ENCODE data around the gene FAM181A. TPM values are rescaled to one million over a fixed set of nuclear protein-coding genes. Genes with fewer than 3 reads are reported as not detected.

The FAM181A gene
- total RNA-seq, 4 donors from 2014 or later = not detected

- no peak for ATAC-seq
- 16 to 20% methylated on average over 8 to 9 of the region's 9 CpGs for WGBS, 2 donors (ENCODE audit: low coverage in 1 of 2)
Observed at GRCh38 chr14:93975791-93976476, 48.8 kb downstream of the FAM181A start.

GRCh38 chr14:93976477-93977057, 49.4 kb downstream of the FAM181A start, which contains the start of gene ASB2:
Gene ASB2, minus strand, starts transcription at chr14:93976570. Its CDS starts 12,031 bp downstream, at chr14:93964539.
- Histone ChIP-seq H3K27ac (peak within 1 kb of the TSS; percentile 87 to 99 (median 92)), H3K4me1 (peaks cover 9 to 83% (median 9%) of the 10 kb centered on the region in 3 donors), H3K9me3 (no peaks in the 10 kb centered on the region), H3K36me3 (no peaks in the 10 kb centered on the region), H3K27me3 (no peaks in the 10 kb centered on the region), H3K4me3 (peak within 1 kb of the TSS; percentile 47 to 69)
- TF ChIP-seq CTCF (IDR thresholded peaks at IDR 0.05) (no peak), POLR2AphosphoS5 (IDR thresholded peaks at IDR 0.05) (peak; percentile 97), EP300 (IDR thresholded peaks at IDR 0.05) (no peak), POLR2A (IDR thresholded peaks at IDR 0.05) (peak; percentile 68 to 76)
- WGBS, 2 donors (ENCODE audit: low coverage in 1 of 2) = 2 to 18% methylated on average over 5 to 7 of the region's 12 CpGs
- peak; percentile 74 for ATAC-seq

More at GRCh38 chr14:93975791-93976476, 48.8 kb downstream of the FAM181A start:
- Histone ChIP-seq H3K4me1 (peaks cover 3 to 83% (median 9%) of the 10 kb centered on the region in 3 donors), H3K27ac (peak overlapping the region; percentile 87 to 99 (median 92)), H3K4me3 (peak overlapping the region; percentile 47 to 69), H3K36me3 (no peaks in the 10 kb centered on the region), H3K9me3 (no peaks in the 10 kb centered on the region), H3K27me3 (no peaks in the 10 kb centered on the region)
- TF ChIP-seq EP300 (IDR thresholded peaks at IDR 0.05) (no peak), POLR2AphosphoS5 (IDR thresholded peaks at IDR 0.05) (no peak), POLR2A (IDR thresholded peaks at IDR 0.05) (no peak), CTCF (IDR thresholded peaks at IDR 0.05) (peak in 1 of 4 experiments; percentile 44)

- H3K27me3 ChIP-seq = no peaks in the 10 kb centered on the region
- H3K36me3 ChIP-seq = no peaks in the 10 kb centered on the region
- no peak for ATAC-seq
- H3K9me3 ChIP-seq = no peaks in the 10 kb centered on the region
- WGBS, 2 donors (ENCODE audit: low coverage in 1 of 2) = 44 to 63% methylated on average over 4 of the region's 5 CpGs
- TF ChIP-seq CTCF (IDR thresholded peaks at IDR 0.05) (no peak), EP300 (IDR thresholded peaks at IDR 0.05) (no peak), POLR2A (IDR thresholded peaks at IDR 0.05) (no peak), POLR2AphosphoS5 (IDR thresholded peaks at IDR 0.05) (no peak)
- H3K4me3 ChIP-seq = peak overlapping the region in 1 of 2 donors; percentile 47
- H3K4me1 ChIP-seq = peaks cover 9 to 84% (median 9%) of the 10 kb centered on the region in 3 donors
- peak overlapping the region; percentile 87 to 99 (median 92) for H3K27ac ChIP-seq
Observed at GRCh38 chr14:93977171-93977570, 50.0 kb downstream of the FAM181A start.

GRCh38 chr14:93977790-93978581, 50.8 kb downstream of the FAM181A start:
- no peaks in the 10 kb centered on the region for H3K27me3 ChIP-seq
- WGBS, 2 donors (ENCODE audit: low coverage in 1 of 2) = 53 to 85% methylated on average over 5 to 7 of the region's 11 CpGs

GRCh38 chr14:93978735-93979134, 51.6 kb downstream of the FAM181A start:
- no peak for TF ChIP-seq CTCF (IDR thresholded peaks at IDR 0.05)
- TF ChIP-seq EP300 (IDR thresholded peaks at IDR 0.05) = no peak
- no peak for TF ChIP-seq POLR2A (IDR thresholded peaks at IDR 0.05)
- no peak for ATAC-seq
- Histone ChIP-seq H3K27ac (peak overlapping the region; percentile 87 to 99 (median 92)), H3K4me1 (peaks cover 9 to 79% (median 9%) of the 10 kb centered on the region in 3 donors), H3K4me3 (no peak overlapping the region), H3K27me3 (no peaks in the 10 kb centered on the region), H3K9me3 (no peaks in the 10 kb centered on the region), H3K36me3 (no peaks in the 10 kb centered on the region)
- WGBS, 2 donors (ENCODE audit: low coverage in 1 of 2) = 65 to 89% methylated on average over 1 to 3 of the region's 4 CpGs

More at GRCh38 chr14:93977790-93978581, 50.8 kb downstream of the FAM181A start:
- TF ChIP-seq POLR2AphosphoS5 (IDR thresholded peaks at IDR 0.05) = no peak
- Histone ChIP-seq H3K4me3 (no peak overlapping the region), H3K4me1 (peaks cover 9 to 84% (median 9%) of the 10 kb centered on the region in 3 donors), H3K27ac (peak overlapping the region; percentile 87 to 99 (median 92)), H3K9me3 (no peaks in the 10 kb centered on the region), H3K36me3 (no peaks in the 10 kb centered on the region)
- ATAC-seq = no peak
